K562 (cell line): ENCODE results near the gene OR2V2. TPM values are rescaled to one million over a fixed set of nuclear protein-coding genes. Genes with fewer than 3 reads are reported as not detected.

Experiments used
- ATAC-seq: fragments of 200-7000 bp; cut with Tn5 transposase; 3 replicates; pipeline ENCODE4 v1.9.1; 2020; ENCODE audit warnings: moderate library complexity
- BruUV-seq: library from RNA; stranded (reverse); fragments of 400-500 nt; replicated peaks from 2 replicates; lab custom pipeline; 2021; lab: Mats Ljungman, UMichigan
- CTCF ChIA-PET: fragments of 300-600 bp; formaldehyde crosslinking; extraction: SDS; loops from one replicate; lab custom pipeline; 2021; ENCODE audit warnings: low intra/inter-chr PET ratio; lab: Yijun Ruan, JAX
- POLR2A ChIA-PET: fragments of 300-600, 350-650 bp; sonication (Branson Sonifier 250); formaldehyde crosslinking; extraction: SDS; loops from one replicate; lab custom pipeline; 2021; ENCODE audit warnings: antibody characterized with exemption, inconsistent platforms; lab: Yijun Ruan, JAX
- DNase-seq, 4 experiments: peaks; one replicate each; pipeline versions ENCODE4 v3.0.0 to v3.0.0-alpha.2; 2011 to 2018; ENCODE audit warnings: low spot score in 3 of 4, mixed read lengths in 3 of 4; ENCODE audit errors: extremely low read depth in 1 of 4
- FAIRE-seq: peaks from 2 replicates; lab custom pipeline; 2011; peaks lifted over from hg19 to GRCh38; lab: Jason Lieb, UNC
- H2AFZ ChIP-seq: 2 replicates; pipeline ENCODE4 v1.6.0; 2011; ENCODE audit warnings: low read depth, low read length, control low read depth, inconsistent platforms
- H3K27ac ChIP-seq: fragments of 200-600 bp; 3 replicates; pipeline ENCODE4 v1.8.0; 2011; ENCODE audit warnings: low read depth, mild to moderate bottlenecking, control low read depth, inconsistent platforms, low read length, moderate library complexity, mixed read lengths; ENCODE audit errors: extremely low read depth
- H3K27me3 ChIP-seq, 2 experiments: fragments of 300-600 bp in 1 of 2; 2 replicates in 1 of 2; 3 replicates in 1 of 2; pipeline versions ENCODE4 v1.6.0 to v1.8.0; 2011; ENCODE audit warnings: inconsistent platforms in 2 of 2, low read length in 2 of 2, mild to moderate bottlenecking in 1 of 2, mixed read lengths in 1 of 2, moderate library complexity in 1 of 2; ENCODE audit not compliant: control insufficient read depth in 2 of 2, insufficient read depth in 2 of 2
- H3K36me3 ChIP-seq: fragments of 300-600 bp; 3 replicates; pipeline ENCODE4 v1.8.0; 2011; ENCODE audit warnings: mild to moderate bottlenecking, low read length, inconsistent platforms; ENCODE audit not compliant: control insufficient read depth, insufficient read depth
- H3K4me1 ChIP-seq, 2 experiments: fragments of 200-600 bp in 1 of 2; replicated peaks in 1 of 2; 2 replicates in 1 of 2; 3 replicates in 1 of 2; pipeline versions ENCODE4 v1.5.1 to v1.8.0; 2011; ENCODE audit warnings: inconsistent platforms in 2 of 2, low read length in 2 of 2, mild to moderate bottlenecking in 1 of 2, mixed read lengths in 1 of 2, moderate library complexity in 1 of 2; ENCODE audit not compliant: control insufficient read depth in 2 of 2, insufficient read depth in 2 of 2
- H3K4me2 ChIP-seq: 2 replicates; pipeline ENCODE4 v1.6.1; 2011; ENCODE audit warnings: low read length, control low read depth, inconsistent platforms, mixed read lengths; ENCODE audit not compliant: insufficient read depth
- H3K4me3 ChIP-seq: fragments of 200-600 bp; sonication (generic), shearing (Covaris generic); 2 replicates; pipeline ENCODE4 v1.5.1; 2016; ENCODE audit warnings: control low read depth, inconsistent platforms
- H3K79me2 ChIP-seq: fragments of 200-600 bp; 3 replicates; pipeline ENCODE4 v1.8.0; 2011; ENCODE audit warnings: low read length, inconsistent platforms; ENCODE audit not compliant: control insufficient read depth, insufficient read depth
- H3K9ac ChIP-seq, 2 experiments: 2 replicates each; pipeline versions ENCODE4 v1.6.0 to v1.6.1; 2011; ENCODE audit warnings: low read depth in 2 of 2, low read length in 2 of 2, control low read depth in 1 of 2, inconsistent platforms in 1 of 2, mild to moderate bottlenecking in 1 of 2, mixed read lengths in 1 of 2; ENCODE audit not compliant: insufficient read depth in 1 of 2
- H3K9me1 ChIP-seq: one replicate; pipeline ENCODE4 v1.6.0; 2011; ENCODE audit warnings: inconsistent platforms, mild to moderate bottlenecking, low read length, moderate library complexity; ENCODE audit not compliant: control insufficient read depth, insufficient read depth
- H3K9me3 ChIP-seq: replicated peaks from 2 replicates; pipeline ENCODE4 v1.5.1; 2011; ENCODE audit warnings: low read depth, low read length, inconsistent platforms; ENCODE audit not compliant: control insufficient read depth, insufficient read depth
- H4K20me1 ChIP-seq: replicated peaks from 2 replicates; pipeline ENCODE4 v1.6.1; 2011; ENCODE audit warnings: low read length, inconsistent platforms, mixed read lengths; ENCODE audit not compliant: control insufficient read depth, insufficient read depth
- FOXP4 ChIP-seq: sonication (generic); formaldehyde crosslinking; IDR thresholded peaks from 2 replicates; pipeline ENCODE4 v1.8.0; 2022; ENCODE audit warnings: mild to moderate bottlenecking, missing genetic modification reagents, borderline replicate concordance
- HMBOX1 ChIP-seq: sonication (generic); IDR thresholded peaks from 2 replicates; pipeline ENCODE4 v1.6.1; 2016
- KLF13 ChIP-seq: fragments of 450-650 bp; IDR thresholded peaks from 2 replicates; pipeline ENCODE4 v1.6.1; 2016; ENCODE audit warnings: missing genetic modification characterization, low read depth, mild to moderate bottlenecking, missing compliant biosample characterization, moderate library complexity, borderline replicate concordance
- MAZ ChIP-seq, 2 experiments: fragments of 450-650 bp in 1 of 2; sonication (generic) in 1 of 2; formaldehyde crosslinking; IDR thresholded peaks in 1 of 2; conservative IDR thresholded peaks in 1 of 2; 2 replicates each; pipeline versions ENCODE4 v1.4.0 to v1.5.0; 2020; ENCODE audit warnings: mild to moderate bottlenecking in 1 of 2, missing genetic modification reagents in 1 of 2
- NFYB ChIP-seq: IDR thresholded peaks from 2 replicates; pipeline ENCODE4 v1.6.1; 2011; ENCODE audit warnings: mild to moderate bottlenecking, moderate library complexity; ENCODE audit not compliant: insufficient read length; ENCODE audit errors: extremely low read depth
- PRPF4 ChIP-seq: fragments of 200-400 bp; formaldehyde crosslinking; IDR thresholded peaks from one replicate; pipeline ENCODE4 v1.6.1; 2017; ENCODE audit warnings: low read length, low read depth, mild to moderate bottlenecking; ENCODE audit not compliant: insufficient read depth, poor library complexity, severe bottlenecking
- PTRF ChIP-seq: fragments of 450-650 bp; IDR thresholded peaks from 2 replicates; pipeline ENCODE4 v1.6.1; 2016; ENCODE audit warnings: mild to moderate bottlenecking, missing genetic modification characterization, missing compliant biosample characterization
- RNF2 ChIP-seq: sonication (generic); IDR thresholded peaks from 2 replicates; pipeline ENCODE4 v1.6.1; 2016
- ZBED1 ChIP-seq: IDR thresholded peaks from 2 replicates; pipeline ENCODE4 v1.6.1; 2014
- ZBTB17 ChIP-seq: fragments of 450-650 bp; formaldehyde crosslinking; IDR thresholded peaks from 2 replicates; pipeline ENCODE4 v1.4.0; 2020; ENCODE audit warnings: mild to moderate bottlenecking
- ZNF3 ChIP-seq: fragments of 250-450 bp; sonication (Bioruptor Pico); IDR thresholded peaks from 2 replicates; pipeline ENCODE4 v1.5.0; 2021; ENCODE audit warnings: mild to moderate bottlenecking, moderate library complexity
- ZNF354B ChIP-seq: fragments of 250-450 bp; sonication (Bioruptor Pico); IDR thresholded peaks from 2 replicates; pipeline ENCODE4 v1.4.0; 2020
- ZNF586 ChIP-seq: fragments of 450-650 bp; formaldehyde crosslinking; conservative IDR thresholded peaks from 2 replicates; pipeline ENCODE4 v1.4.0; 2020; ENCODE audit warnings: mild to moderate bottlenecking, moderate library complexity
- WGBS: fragments of 100-300 bp; shearing (Covaris generic); methylation state at CpG from one replicate; pipeline ENCODE4 v1.1.6; 2016; ENCODE audit warnings: low coverage, mixed read lengths; ENCODE audit not compliant: insufficient coverage; ENCODE audit errors: missing lambda C conversion rate; 5-methylcytosine and 5-hydroxymethylcytosine counted together
- in situ Hi-C: fragments of 300-500 bp; cut with MboI; formaldehyde crosslinking; loops from 4 replicates; pipeline ENCODE4 v1.15.0; 2018; ENCODE audit warnings: inconsistent platforms, mixed read lengths
- intact Hi-C: fragments of 100-400 bp; cut with micrococcal nuclease; formaldehyde crosslinking; loops from 2 replicates; pipeline ENCODE4 v1.14.2; 2022
- polyA plus RNA-seq, 8 experiments: library from polyadenylated mRNA; depleted of rRNA in 4 of 8; stranded (reverse) in 5 of 8; unstranded in 3 of 8; fragments of >200 nt; fragmentation: Nextera tagmentation in 2 of 8; fragmentation: Illumina TruSeq in 1 of 8; extraction: Ambion mirVana in 2 of 8; extraction: Trizol in 1 of 8; gene quantifications; 2 replicates each; pipeline versions ENCODE4 v1.2.1 to v1.2.3, GENCODE V29; 2011 to 2014; ENCODE audit warnings: inconsistent platforms in 1 of 8, missing spikeins in 1 of 8
- total RNA-seq, 7 experiments: library from RNA; depleted of rRNA in 6 of 7; stranded (reverse); fragments of >200 nt in 6 of 7; fragmentation: Illumina TruSeq in 2 of 7; extraction: Trizol in 2 of 7; gene quantifications; 2 replicates each; pipeline versions ENCODE4 v1.2.1 to v1.2.3, GENCODE V29; 2011 to 2021; ENCODE audit warnings: low replicate concordance in 1 of 7
- TF ChIP-seq, protein P1 (sequence below): fragments of 450-650 bp; formaldehyde crosslinking; IDR thresholded peaks from 2 replicates; pipeline ENCODE4 v1.4.0; 2020; ENCODE audit warnings: mild to moderate bottlenecking, mixed read lengths

The OR2V2 gene
- total and polyA plus RNA-seq, 9 of the 15 experiments (the other 6 are each of a cell fraction or from before 2014, with no cell fraction given): 0.01 TPM; not detected in 8

GRCh38 chr5:181182651-181183050 lies 35.3 kb downstream of the OR2V2 start:
- Histone ChIP-seq H4K20me1 (0 out of 2 replicates have a peak, but pooled peaks cover under 1% of the 10 kb centered on the region), H3K36me3 (no peaks in the 10 kb centered on the region), H2AFZ (no peak overlapping the region), H3K4me1 (peaks cover 20 to 33% of the 10 kb centered on the region in 2 experiments), H3K4me2 (no peak overlapping the region), H3K9me1 (no peaks in the 10 kb centered on the region), H3K4me3 (no peak overlapping the region), H3K9me3 (no peaks in the 10 kb centered on the region), H3K79me2 (no peaks in the 10 kb centered on the region), H3K27me3 (no peaks in the 10 kb centered on the region), H3K27ac (no peak overlapping the region), H3K9ac (no peak overlapping the region)
- no TSS peak for BruUV-seq
- DNase-seq (no peak), FAIRE-seq (no peak), ATAC-seq (no peak)
- POLR2A ChIA-PET: interaction anchor here (0.6 kb wide), 1 partner anchor 25 kb away, joined by 3 read pairs; no protein-coding TSS in a partner anchor
- in situ Hi-C loops: no loop called here
- 95% methylated on average over 12 of the region's 12 CpGs for WGBS
- intact Hi-C loops: loop anchor here (5.0 kb wide), 1 partner anchor 320 kb away; the partner anchor contains the start of gene ZFP62
- CTCF ChIA-PET: no interaction called here
- TF ChIP-seq, protein P1, sequence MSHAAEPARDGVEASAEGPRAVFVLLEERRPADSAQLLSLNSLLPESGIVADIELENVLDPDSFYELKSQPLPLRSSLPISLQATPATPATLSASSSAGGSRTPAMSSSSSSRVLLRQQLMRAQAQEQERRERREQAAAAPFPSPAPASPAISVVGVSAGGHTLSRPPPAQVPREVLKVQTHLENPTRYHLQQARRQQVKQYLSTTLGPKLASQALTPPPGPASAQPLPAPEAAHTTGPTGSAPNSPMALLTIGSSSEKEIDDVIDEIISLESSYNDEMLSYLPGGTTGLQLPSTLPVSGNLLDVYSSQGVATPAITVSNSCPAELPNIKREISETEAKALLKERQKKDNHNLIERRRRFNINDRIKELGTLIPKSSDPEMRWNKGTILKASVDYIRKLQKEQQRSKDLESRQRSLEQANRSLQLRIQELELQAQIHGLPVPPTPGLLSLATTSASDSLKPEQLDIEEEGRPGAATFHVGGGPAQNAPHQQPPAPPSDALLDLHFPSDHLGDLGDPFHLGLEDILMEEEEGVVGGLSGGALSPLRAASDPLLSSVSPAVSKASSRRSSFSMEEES: no peak
- TF ChIP-seq ZNF586 (CRISPR knock-in tag) (no peak), PRPF4 (no peak), ZNF3 (CRISPR knock-in tag) (no peak), PTRF (tag) (no peak), HMBOX1 (no peak), RNF2 (no peak), MAZ (CRISPR knock-in tag; conservative IDR thresholded peaks at IDR 0.05 in 1 of 2, IDR thresholded peaks at IDR 0.05 in 1 of 2) (no peak), KLF13 (tag) (no peak), FOXP4 (CRISPR knock-in tag) (no peak), NFYB (no peak), ZBTB17 (no peak), ZNF354B (CRISPR knock-in tag) (no peak), ZBED1 (no peak)
